GM23338 (cell line): ENCODE measurements around the gene DDA1. TPM values are rescaled to one million over a fixed set of nuclear protein-coding genes. Genes with fewer than 3 reads are reported as not detected.

ENCODE experiments used
- ATAC-seq: fragments of 200-7000 bp; cut with Tn5 transposase; 3 replicates; pipeline ENCODE4 v1.9.1; 2020
- DNase-seq: peaks from one replicate; pipeline ENCODE4 v3.0.0-alpha.2; 2015; ENCODE audit warnings: low spot score
- H2AFZ ChIP-seq: fragments of 200-600 bp; sonication (generic); 2 replicates; pipeline ENCODE4 v1.8.0; 2016; ENCODE audit warnings: antibody characterized with exemption, mild to moderate bottlenecking, moderate library complexity
- H3F3A ChIP-seq: fragments of 200-600 bp; sonication (generic); replicated peaks from 2 replicates; pipeline ENCODE4 v1.8.0; 2017; ENCODE audit warnings: antibody characterized with exemption, mixed run types, low read depth
- H3K27ac ChIP-seq: fragments of 200-600 bp; sonication (generic); 2 replicates; pipeline ENCODE4 v1.6.1; 2016; ENCODE audit warnings: low read depth
- H3K27me3 ChIP-seq: fragments of 200-600 bp; sonication (generic); 2 replicates; pipeline ENCODE4 v1.8.0; 2016; ENCODE audit warnings: mild to moderate bottlenecking, mixed run types, moderate library complexity; ENCODE audit not compliant: insufficient read depth
- H3K36me3 ChIP-seq: fragments of 200-600 bp; sonication (generic); 2 replicates; pipeline ENCODE4 v1.8.0; 2016; ENCODE audit warnings: mild to moderate bottlenecking; ENCODE audit not compliant: insufficient read depth
- H3K4me1 ChIP-seq: fragments of 200-600 bp; sonication (generic); 2 replicates; pipeline ENCODE4 v1.8.0; 2016; ENCODE audit warnings: mild to moderate bottlenecking, moderate library complexity; ENCODE audit not compliant: insufficient read depth
- H3K4me2 ChIP-seq: fragments of 200-600 bp; sonication (generic); 2 replicates; pipeline ENCODE4 v1.7.1; 2017; ENCODE audit warnings: mixed run types
- H3K4me3 ChIP-seq: fragments of 200-600 bp; sonication (generic); 2 replicates; pipeline ENCODE4 v1.6.1; 2016; ENCODE audit warnings: mixed run types
- H3K79me2 ChIP-seq: fragments of 200-600 bp; sonication (generic); replicated peaks from 2 replicates; pipeline ENCODE4 v1.8.0; 2017; ENCODE audit warnings: mild to moderate bottlenecking; ENCODE audit not compliant: insufficient read depth
- H3K9me2 ChIP-seq: fragments of 200-600 bp; sonication (generic); 2 replicates; pipeline ENCODE4 v1.8.0; 2017; ENCODE audit not compliant: insufficient read depth
- H4K20me1 ChIP-seq: fragments of 200-600 bp; sonication (generic); replicated peaks from 2 replicates; pipeline ENCODE4 v1.8.0; 2017; ENCODE audit warnings: mild to moderate bottlenecking; ENCODE audit not compliant: insufficient read depth
- H3K27ac Mint-ChIP-seq: 2 replicates; pipeline ENCODE4 v1.8.0; 2020; ENCODE audit warnings: inconsistent platforms, mild to moderate bottlenecking, moderate library complexity, mixed read lengths
- H3K27me3 Mint-ChIP-seq: 3 replicates; pipeline ENCODE4 v1.8.0; 2022; ENCODE audit warnings: low read depth, mild to moderate bottlenecking, moderate library complexity, mixed read lengths, inconsistent platforms; ENCODE audit not compliant: insufficient read depth, poor library complexity
- H3K36me3 Mint-ChIP-seq: 3 replicates; pipeline ENCODE4 v1.8.0; 2021; ENCODE audit warnings: low read depth, mild to moderate bottlenecking, inconsistent platforms, moderate library complexity, mixed read lengths
- H3K4me1 Mint-ChIP-seq: 3 replicates; pipeline ENCODE4 v1.8.0; 2020; ENCODE audit warnings: mild to moderate bottlenecking, inconsistent platforms, mixed read lengths
- H3K4me3 Mint-ChIP-seq: 3 replicates; pipeline ENCODE4 v1.8.0; 2021; ENCODE audit warnings: moderate library complexity, mild to moderate bottlenecking, inconsistent platforms, mixed read lengths
- H3K9me3 Mint-ChIP-seq: 3 replicates; pipeline ENCODE4 v1.8.0; 2020; ENCODE audit warnings: moderate library complexity, mild to moderate bottlenecking, inconsistent platforms, mixed read lengths
- CREB1 ChIP-seq: fragments of 250-450 bp; sonication (Bioruptor Pico); IDR thresholded peaks from 2 replicates; pipeline ENCODE4 v1.5.0; 2020; ENCODE audit warnings: low read depth, mild to moderate bottlenecking, moderate library complexity
- EZH2 ChIP-seq: fragments of 200-600 bp; sonication (generic); IDR thresholded peaks from one replicate; pipeline ENCODE4 v1.8.0; 2017; ENCODE audit warnings: antibody characterized with exemption, mild to moderate bottlenecking, low read depth; ENCODE audit not compliant: unreplicated experiment
- EZH2phosphoT487 ChIP-seq: fragments of 200-600 bp; sonication (generic); IDR thresholded peaks from one replicate; pipeline ENCODE4 v1.8.1; 2018; ENCODE audit warnings: antibody characterized with exemption; ENCODE audit not compliant: unreplicated experiment
- JUNB ChIP-seq: IDR thresholded peaks from one replicate; pipeline ENCODE4 v1.6.1; 2016; ENCODE audit warnings: antibody characterized with exemption; ENCODE audit not compliant: unreplicated experiment
- NANOG ChIP-seq: IDR thresholded peaks from 2 replicates; pipeline ENCODE4 v1.6.1; 2016; ENCODE audit warnings: antibody characterized with exemption, borderline replicate concordance
- POLR2AphosphoS5 ChIP-seq: IDR thresholded peaks from 2 replicates; pipeline ENCODE4 v1.6.1; 2016; ENCODE audit warnings: antibody characterized with exemption, low read depth
- STAT1 ChIP-seq: IDR thresholded peaks from one replicate; pipeline ENCODE4 v1.6.1; 2016; ENCODE audit warnings: antibody characterized with exemption; ENCODE audit not compliant: unreplicated experiment
- ZNF114 ChIP-seq: fragments of 250-450 bp; sonication (Bioruptor Pico); IDR thresholded peaks from 2 replicates; pipeline ENCODE4 v1.5.0; 2020; ENCODE audit warnings: mild to moderate bottlenecking, moderate library complexity
- ZNF331 ChIP-seq: fragments of 250-450 bp; sonication (Bioruptor Pico); IDR thresholded peaks from 2 replicates; pipeline ENCODE4 v1.5.0; 2020; ENCODE audit warnings: low read depth, mild to moderate bottlenecking, moderate library complexity
- polyA plus RNA-seq: library from polyadenylated mRNA; unstranded; fragments of >200 nt; fragmentation: Nextera tagmentation; extraction: Ambion mirVana; gene quantifications from 2 replicates; pipeline ENCODE4 v1.2.1, GENCODE V29; 2016
- total RNA-seq: library from RNA; depleted of rRNA; stranded (reverse); fragments of >200 nt; shearing (Covaris generic); gene quantifications from 2 replicates; pipeline ENCODE4 v1.2.3, GENCODE V29; 2014
- TF ChIP-seq, protein P1 (sequence below): fragments of 250-450 bp; sonication (Bioruptor Pico); IDR thresholded peaks from 2 replicates; pipeline ENCODE4 v1.5.0; 2020; ENCODE audit warnings: mild to moderate bottlenecking, moderate library complexity
- TF ChIP-seq, protein P2 (sequence below): IDR thresholded peaks from 2 replicates; pipeline ENCODE4 v1.6.1; 2016; ENCODE audit warnings: antibody characterized with exemption
- TF ChIP-seq, protein P3 (sequence below): IDR thresholded peaks from one replicate; pipeline ENCODE4 v1.6.1; 2018; ENCODE audit warnings: antibody characterized with exemption; ENCODE audit not compliant: unreplicated experiment
- TF ChIP-seq, protein P4 (sequence below), 2 experiments: fragments of 200-600 bp in 1 of 2; sonication (generic) in 1 of 2; conservative IDR thresholded peaks; 2 replicates each; pipeline versions ENCODE4 v1.5.1 to v1.6.1; 2016 to 2017; ENCODE audit warnings: antibody characterized with exemption in 2 of 2, low read depth in 2 of 2, mild to moderate bottlenecking in 2 of 2, moderate library complexity in 1 of 2

DDA1 gene
- total and polyA plus RNA-seq, 2 experiments from 2014 or later: 34.6 to 107 TPM

DNA sequence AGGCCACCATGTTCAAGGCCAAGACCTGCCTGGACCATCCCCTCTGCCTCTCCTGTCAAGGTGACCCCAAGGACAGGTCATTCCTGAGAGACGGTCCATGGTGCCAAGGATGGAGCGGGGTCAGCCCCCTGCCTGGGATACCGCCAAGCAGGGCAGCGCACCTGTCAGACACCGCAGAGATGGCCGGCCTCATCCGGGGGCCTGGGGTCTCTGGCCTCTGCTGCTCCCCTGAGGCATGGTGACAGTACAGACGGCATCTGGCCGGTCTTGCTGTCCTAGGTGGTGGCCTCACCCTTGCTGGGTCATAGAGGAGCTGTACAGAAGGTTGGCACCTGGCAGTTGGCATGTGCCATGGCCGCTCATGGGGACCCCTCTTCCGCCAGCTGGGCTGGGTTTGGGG, 11.1 kb downstream of the DDA1 start:
- peaks cover 11% of the 10 kb centered on the region; the same call in 2 of the 3 replicates for H3K4me1 Mint-ChIP-seq
- DNase-seq (no peak), ATAC-seq (no peak)
- H3K36me3 Mint-ChIP-seq: peaks cover 45% of the 10 kb centered on the region
- H3K27me3 Mint-ChIP-seq: peaks cover 20% of the 10 kb centered on the region
- no peaks in the 10 kb centered on the region; the same call in 2 of the 3 replicates for H3K9me3 Mint-ChIP-seq
- no peak overlapping the region for H3K4me2 ChIP-seq
- peaks cover 7% of the 10 kb centered on the region; the same call in 1 of the 2 replicates for H3F3A ChIP-seq
- H3K9me2 ChIP-seq: no peaks in the 10 kb centered on the region
- H3K36me3 ChIP-seq: peaks cover 9% of the 10 kb centered on the region; the same call in 1 of the 2 replicates
- no peaks in the 10 kb centered on the region for H3K79me2 ChIP-seq
- no peak overlapping the region for H3K27ac Mint-ChIP-seq
- H3K4me3 ChIP-seq: no peak overlapping the region
- H2AFZ ChIP-seq: no peak overlapping the region
- H3K27me3 ChIP-seq: no peaks in the 10 kb centered on the region
- no peaks in the 10 kb centered on the region; the same call in 1 of the 2 replicates for H4K20me1 ChIP-seq
- peaks cover 9% of the 10 kb centered on the region; the same call in 1 of the 2 replicates for H3K4me1 ChIP-seq
- TF ChIP-seq CREB1 (CRISPR knock-in tag) (no peak), NANOG (no peak), EZH2 (no peak), EZH2phosphoT487 (no peak), ZNF114 (CRISPR knock-in tag) (no peak), STAT1 (no peak), POLR2AphosphoS5 (no peak), JUNB (no peak), ZNF331 (CRISPR knock-in tag) (no peak)
- TF ChIP-seq, protein P1, sequence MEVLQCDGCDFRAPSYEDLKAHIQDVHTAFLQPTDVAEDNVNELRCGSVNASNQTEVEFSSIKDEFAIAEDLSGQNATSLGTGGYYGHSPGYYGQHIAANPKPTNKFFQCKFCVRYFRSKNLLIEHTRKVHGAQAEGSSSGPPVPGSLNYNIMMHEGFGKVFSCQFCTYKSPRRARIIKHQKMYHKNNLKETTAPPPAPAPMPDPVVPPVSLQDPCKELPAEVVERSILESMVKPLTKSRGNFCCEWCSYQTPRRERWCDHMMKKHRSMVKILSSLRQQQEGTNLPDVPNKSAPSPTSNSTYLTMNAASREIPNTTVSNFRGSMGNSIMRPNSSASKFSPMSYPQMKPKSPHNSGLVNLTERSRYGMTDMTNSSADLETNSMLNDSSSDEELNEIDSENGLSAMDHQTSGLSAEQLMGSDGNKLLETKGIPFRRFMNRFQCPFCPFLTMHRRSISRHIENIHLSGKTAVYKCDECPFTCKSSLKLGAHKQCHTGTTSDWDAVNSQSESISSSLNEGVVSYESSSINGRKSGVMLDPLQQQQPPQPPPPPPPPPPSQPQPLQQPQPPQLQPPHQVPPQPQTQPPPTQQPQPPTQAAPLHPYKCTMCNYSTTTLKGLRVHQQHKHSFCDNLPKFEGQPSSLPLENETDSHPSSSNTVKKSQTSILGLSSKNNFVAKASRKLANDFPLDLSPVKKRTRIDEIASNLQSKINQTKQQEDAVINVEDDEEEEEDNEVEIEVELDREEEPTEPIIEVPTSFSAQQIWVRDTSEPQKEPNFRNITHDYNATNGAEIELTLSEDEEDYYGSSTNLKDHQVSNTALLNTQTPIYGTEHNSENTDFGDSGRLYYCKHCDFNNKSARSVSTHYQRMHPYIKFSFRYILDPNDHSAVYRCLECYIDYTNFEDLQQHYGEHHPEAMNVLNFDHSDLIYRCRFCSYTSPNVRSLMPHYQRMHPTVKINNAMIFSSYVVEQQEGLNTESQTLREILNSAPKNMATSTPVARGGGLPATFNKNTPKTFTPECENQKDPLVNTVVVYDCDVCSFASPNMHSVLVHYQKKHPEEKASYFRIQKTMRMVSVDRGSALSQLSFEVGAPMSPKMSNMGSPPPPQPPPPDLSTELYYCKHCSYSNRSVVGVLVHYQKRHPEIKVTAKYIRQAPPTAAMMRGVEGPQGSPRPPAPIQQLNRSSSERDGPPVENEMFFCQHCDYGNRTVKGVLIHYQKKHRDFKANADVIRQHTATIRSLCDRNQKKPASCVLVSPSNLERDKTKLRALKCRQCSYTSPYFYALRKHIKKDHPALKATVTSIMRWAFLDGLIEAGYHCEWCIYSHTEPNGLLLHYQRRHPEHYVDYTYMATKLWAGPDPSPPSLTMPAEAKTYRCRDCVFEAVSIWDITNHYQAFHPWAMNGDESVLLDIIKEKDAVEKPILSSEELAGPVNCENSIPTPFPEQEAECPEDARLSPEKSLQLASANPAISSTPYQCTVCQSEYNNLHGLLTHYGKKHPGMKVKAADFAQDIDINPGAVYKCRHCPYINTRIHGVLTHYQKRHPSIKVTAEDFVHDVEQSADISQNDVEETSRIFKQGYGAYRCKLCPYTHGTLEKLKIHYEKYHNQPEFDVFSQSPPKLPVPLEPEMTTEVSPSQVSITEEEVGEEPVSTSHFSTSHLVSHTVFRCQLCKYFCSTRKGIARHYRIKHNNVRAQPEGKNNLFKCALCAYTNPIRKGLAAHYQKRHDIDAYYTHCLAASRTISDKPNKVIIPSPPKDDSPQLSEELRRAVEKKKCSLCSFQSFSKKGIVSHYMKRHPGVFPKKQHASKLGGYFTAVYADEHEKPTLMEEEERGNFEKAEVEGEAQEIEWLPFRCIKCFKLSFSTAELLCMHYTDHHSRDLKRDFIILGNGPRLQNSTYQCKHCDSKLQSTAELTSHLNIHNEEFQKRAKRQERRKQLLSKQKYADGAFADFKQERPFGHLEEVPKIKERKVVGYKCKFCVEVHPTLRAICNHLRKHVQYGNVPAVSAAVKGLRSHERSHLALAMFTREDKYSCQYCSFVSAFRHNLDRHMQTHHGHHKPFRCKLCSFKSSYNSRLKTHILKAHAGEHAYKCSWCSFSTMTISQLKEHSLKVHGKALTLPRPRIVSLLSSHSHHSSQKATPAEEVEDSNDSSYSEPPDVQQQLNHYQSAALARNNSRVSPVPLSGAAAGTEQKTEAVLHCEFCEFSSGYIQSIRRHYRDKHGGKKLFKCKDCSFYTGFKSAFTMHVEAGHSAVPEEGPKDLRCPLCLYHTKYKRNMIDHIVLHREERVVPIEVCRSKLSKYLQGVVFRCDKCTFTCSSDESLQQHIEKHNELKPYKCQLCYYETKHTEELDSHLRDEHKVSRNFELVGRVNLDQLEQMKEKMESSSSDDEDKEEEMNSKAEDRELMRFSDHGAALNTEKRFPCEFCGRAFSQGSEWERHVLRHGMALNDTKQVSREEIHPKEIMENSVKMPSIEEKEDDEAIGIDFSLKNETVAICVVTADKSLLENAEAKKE (CRISPR knock-in tag): no peak
- TF ChIP-seq, protein P2, sequence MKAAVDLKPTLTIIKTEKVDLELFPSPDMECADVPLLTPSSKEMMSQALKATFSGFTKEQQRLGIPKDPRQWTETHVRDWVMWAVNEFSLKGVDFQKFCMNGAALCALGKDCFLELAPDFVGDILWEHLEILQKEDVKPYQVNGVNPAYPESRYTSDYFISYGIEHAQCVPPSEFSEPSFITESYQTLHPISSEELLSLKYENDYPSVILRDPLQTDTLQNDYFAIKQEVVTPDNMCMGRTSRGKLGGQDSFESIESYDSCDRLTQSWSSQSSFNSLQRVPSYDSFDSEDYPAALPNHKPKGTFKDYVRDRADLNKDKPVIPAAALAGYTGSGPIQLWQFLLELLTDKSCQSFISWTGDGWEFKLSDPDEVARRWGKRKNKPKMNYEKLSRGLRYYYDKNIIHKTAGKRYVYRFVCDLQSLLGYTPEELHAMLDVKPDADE: no peak
- TF ChIP-seq, protein P3, sequence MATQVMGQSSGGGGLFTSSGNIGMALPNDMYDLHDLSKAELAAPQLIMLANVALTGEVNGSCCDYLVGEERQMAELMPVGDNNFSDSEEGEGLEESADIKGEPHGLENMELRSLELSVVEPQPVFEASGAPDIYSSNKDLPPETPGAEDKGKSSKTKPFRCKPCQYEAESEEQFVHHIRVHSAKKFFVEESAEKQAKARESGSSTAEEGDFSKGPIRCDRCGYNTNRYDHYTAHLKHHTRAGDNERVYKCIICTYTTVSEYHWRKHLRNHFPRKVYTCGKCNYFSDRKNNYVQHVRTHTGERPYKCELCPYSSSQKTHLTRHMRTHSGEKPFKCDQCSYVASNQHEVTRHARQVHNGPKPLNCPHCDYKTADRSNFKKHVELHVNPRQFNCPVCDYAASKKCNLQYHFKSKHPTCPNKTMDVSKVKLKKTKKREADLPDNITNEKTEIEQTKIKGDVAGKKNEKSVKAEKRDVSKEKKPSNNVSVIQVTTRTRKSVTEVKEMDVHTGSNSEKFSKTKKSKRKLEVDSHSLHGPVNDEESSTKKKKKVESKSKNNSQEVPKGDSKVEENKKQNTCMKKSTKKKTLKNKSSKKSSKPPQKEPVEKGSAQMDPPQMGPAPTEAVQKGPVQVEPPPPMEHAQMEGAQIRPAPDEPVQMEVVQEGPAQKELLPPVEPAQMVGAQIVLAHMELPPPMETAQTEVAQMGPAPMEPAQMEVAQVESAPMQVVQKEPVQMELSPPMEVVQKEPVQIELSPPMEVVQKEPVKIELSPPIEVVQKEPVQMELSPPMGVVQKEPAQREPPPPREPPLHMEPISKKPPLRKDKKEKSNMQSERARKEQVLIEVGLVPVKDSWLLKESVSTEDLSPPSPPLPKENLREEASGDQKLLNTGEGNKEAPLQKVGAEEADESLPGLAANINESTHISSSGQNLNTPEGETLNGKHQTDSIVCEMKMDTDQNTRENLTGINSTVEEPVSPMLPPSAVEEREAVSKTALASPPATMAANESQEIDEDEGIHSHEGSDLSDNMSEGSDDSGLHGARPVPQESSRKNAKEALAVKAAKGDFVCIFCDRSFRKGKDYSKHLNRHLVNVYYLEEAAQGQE: no peak
- TF ChIP-seq, protein P4, sequence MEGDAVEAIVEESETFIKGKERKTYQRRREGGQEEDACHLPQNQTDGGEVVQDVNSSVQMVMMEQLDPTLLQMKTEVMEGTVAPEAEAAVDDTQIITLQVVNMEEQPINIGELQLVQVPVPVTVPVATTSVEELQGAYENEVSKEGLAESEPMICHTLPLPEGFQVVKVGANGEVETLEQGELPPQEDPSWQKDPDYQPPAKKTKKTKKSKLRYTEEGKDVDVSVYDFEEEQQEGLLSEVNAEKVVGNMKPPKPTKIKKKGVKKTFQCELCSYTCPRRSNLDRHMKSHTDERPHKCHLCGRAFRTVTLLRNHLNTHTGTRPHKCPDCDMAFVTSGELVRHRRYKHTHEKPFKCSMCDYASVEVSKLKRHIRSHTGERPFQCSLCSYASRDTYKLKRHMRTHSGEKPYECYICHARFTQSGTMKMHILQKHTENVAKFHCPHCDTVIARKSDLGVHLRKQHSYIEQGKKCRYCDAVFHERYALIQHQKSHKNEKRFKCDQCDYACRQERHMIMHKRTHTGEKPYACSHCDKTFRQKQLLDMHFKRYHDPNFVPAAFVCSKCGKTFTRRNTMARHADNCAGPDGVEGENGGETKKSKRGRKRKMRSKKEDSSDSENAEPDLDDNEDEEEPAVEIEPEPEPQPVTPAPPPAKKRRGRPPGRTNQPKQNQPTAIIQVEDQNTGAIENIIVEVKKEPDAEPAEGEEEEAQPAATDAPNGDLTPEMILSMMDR (conservative IDR thresholded peaks at IDR 0.05; ENCODE audit: low read depth in 2 of 2): no peak
- no peak overlapping the region for H3K4me3 Mint-ChIP-seq
- H3K27ac ChIP-seq: no peak overlapping the region
